ENCODE results near the gene HTR3B.
"Not testable (repeated sequence)": the region's sequence is repeated elsewhere in the genome, so short reads cannot be mapped to it uniquely, and the experiment has no call there.

Gene HTR3B

GRCh38 chr11:113884361-113884836 lies 20.2 kb upstream of the HTR3B start:
- DNase-seq (ENCODE audit: low read depth): no peak

DNA sequence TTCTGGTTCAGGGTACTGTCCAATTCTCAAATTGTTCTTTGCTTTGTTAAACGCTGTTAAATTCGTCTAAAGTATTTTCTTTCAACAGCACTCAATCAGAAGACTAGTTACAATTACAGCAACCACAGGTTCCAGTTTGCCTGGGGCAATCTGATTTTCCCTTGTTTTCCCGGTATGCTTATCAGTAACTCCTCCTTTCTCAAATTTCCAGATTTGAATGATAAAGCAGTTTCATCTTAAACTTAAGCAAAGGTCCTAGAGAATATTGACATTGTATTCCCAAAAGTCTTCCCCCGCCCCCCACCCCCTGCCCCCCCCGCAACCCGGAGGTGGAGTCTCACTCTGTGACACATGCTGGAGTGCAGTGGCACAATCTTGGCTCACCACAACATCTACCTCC lies 18.7 kb upstream of the HTR3B start:
- no peak for DNase-seq (ENCODE audit: low read depth)

GRCh38 chr11:113888848-113889247 lies 15.7 kb upstream of the HTR3B start:
- no peak for DNase-seq (ENCODE audit: low read depth)

- no peak for DNase-seq (ENCODE audit: low read depth)
Observed at GRCh38 chr11:113894421-113894996, 10.1 kb upstream of the HTR3B start.

GRCh38 chr11:113895367-113896155 lies 9.0 kb upstream of the HTR3B start:
- DNase-seq (ENCODE audit: low read depth): no peak

DNA sequence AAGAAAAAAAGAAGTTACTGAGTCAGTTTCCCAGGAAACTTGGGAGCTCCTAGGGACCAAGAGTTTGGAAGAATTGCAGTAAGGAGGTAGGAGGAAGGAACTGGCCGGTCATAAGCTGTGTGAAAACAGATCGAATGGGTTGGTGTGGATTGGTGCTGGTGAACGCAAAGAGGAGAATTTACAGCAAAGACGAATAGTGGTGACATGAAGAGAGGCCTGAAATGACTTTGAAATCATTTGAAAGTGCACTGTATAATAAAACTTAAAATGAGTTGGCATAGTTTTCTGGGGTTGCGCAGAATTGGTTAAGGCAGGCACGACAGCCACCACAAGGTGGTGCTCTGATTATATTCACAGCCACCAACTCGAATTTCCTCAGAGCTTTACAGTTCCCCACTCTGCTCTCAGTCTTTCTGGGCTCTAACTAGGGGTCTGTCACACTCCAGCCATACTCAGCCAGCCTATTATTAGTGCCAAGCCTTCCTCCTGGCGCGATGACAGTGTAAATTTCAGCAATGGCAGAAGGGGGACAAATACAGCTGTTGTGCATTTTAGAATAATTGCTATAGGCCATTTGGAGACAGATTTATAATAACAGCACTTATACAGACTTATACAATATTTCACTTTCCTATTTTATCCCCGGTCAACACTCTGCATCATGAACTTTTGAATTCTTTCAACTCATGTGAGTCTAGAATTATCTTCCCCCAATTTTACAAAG lies 8.3 kb upstream of the HTR3B start:
- DNase-seq (ENCODE audit: low read depth): no peak

GRCh38 chr11:113901141-113901540 lies 3.5 kb upstream of the HTR3B start:
- DNase-seq (ENCODE audit: low read depth): no peak

DNA sequence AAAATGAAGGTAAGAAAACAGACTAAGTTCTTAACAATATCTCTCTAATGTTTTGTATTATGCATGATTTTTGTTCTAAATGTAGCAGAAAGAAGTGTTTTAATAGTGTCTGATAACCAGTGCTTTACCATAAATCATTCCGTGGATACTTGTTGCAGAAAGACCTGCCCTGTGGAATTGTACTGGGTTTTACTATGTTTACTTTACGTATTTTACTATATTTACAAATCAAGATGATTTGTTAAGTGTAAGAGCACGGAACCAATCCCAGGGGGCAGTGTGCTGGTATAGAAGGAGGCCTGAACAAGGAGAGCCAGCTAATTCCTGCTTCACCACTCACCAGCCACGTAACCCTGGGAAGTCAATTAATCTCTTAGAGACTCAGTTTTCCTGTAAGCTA lies 1.4 kb downstream of the HTR3B start:
- no peak for DNase-seq (ENCODE audit: low read depth)

- no peak for DNase-seq (ENCODE audit: low read depth)
Observed at GRCh38 chr11:113906516-113906915, 1.9 kb downstream of the HTR3B start.

GRCh38 chr11:113907152-113907551 lies 2.6 kb downstream of the HTR3B start:
- DNase-seq (ENCODE audit: low read depth): no peak

DNA sequence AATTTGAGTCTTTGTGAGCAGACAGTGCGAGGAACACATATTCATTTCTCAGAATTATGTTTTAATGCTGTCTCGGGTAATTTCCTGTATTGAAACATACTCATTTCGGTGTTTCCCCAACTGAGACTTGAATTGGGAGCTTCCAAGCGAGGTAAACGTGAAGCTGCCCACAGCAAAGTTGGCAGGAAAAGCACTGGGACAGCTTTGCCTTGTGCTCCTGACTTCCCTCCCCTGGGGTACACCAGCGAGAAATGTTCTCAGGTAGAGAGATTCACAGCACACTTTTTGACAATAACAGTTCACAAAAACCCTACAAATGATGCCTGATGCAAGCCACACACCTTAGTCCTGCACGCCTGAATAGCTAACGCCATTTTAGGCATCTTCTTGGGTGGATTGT lies 3.1 kb downstream of the HTR3B start:
- DNase-seq (ENCODE audit: low read depth): no peak

- no peak for DNase-seq (ENCODE audit: low read depth)
Observed at GRCh38 chr11:113908098-113908497, 3.5 kb downstream of the HTR3B start.

DNA sequence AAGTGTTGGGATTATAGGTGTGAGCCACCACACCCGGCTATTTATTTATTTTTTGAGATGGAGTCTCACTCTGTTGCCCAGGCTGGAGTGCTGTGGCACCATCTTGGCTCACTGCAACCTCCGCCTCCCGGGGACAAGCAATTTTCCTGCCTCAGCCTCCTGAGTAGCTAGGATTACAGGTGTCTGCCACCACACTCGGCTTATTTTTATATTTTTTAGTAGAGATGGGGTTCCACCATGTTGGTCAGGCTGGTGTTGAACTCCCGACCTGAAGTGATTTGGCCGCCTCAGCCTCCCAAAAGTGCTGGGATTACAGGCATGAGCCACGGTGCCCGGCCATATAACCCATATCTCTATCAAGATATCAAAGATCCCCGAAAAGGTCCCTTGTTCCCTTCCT lies 6.9 kb downstream of the HTR3B start:
- DNase-seq (ENCODE audit: low read depth): not testable (repeated sequence)

GRCh38 chr11:113923572-113923971 lies 19.0 kb downstream of the HTR3B start:
- DNase-seq (ENCODE audit: low read depth): no peak

DNA sequence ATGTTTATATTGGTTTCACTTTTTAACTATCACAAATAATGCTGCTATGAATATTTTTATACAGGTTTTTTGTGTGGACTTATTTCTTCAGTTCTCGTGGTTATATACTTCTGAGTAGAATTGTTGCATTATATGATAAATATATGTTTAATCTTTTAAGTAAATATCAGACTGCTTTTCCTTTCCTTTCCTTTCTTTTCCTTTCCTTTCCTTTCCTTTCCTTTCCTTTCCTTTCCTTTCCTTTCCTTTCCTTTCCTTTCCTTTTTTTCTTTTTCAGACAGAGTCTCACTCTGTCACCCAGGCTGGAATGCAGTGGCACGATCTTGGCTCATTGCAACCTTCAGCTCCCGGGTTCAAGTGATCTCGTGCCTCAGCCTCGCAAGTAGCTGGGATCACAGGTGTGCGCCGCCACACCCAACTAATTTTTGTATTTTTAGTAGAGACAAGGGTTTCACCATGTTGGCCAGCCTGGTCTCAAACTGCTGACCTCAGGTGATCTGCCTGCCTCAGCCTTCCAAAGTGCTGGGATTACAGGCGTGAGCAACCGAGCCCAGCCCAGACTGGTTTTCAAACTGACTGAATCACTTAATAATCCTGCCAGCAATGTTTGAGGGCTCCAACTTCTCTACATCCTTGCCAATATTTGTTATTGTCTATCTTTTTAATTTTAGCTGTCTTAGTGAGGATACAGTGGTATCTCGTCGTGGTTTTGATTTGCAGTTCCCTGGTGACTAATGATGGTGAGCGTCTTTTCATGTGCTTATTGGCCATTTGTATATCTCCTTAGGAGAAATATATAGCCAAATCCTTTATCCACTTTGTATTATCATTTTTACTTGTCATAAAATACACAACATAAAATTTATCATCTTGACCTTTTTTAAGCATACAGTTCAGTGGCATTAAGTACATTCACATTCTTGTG lies 21.9 kb downstream of the HTR3B start:
- DNase-seq (ENCODE audit: low read depth): no peak

GRCh38 chr11:113928311-113928710 lies 23.7 kb downstream of the HTR3B start:
- DNase-seq (ENCODE audit: low read depth): no peak

DNA sequence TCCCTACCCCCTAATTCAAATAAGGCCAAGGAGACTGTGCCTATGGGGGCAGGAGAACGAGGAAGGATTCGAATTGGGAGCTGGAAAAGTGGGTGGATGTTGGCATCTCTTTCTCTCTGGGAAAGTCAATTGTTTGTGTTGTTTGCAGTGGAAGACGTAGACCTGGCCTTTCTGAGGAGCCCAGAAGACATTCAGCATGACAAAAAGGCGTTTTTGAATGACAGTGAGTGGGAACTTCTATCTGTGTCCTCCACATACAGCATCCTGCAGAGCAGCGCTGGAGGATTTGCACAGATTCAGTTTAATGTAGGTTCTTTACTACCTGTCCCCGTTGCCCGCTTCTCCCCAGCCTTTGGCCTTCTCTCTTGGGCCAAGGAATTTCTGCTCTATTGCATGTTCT lies 28.2 kb downstream of the HTR3B start:
- no peak for DNase-seq (ENCODE audit: low read depth)

- not testable (repeated sequence) for DNase-seq (ENCODE audit: low read depth)
Observed at GRCh38 chr11:113934193-113934592, 29.6 kb downstream of the HTR3B start.

GRCh38 chr11:113934761-113935160 lies 30.2 kb downstream of the HTR3B start:
- DNase-seq (ENCODE audit: low read depth): no peak

DNA sequence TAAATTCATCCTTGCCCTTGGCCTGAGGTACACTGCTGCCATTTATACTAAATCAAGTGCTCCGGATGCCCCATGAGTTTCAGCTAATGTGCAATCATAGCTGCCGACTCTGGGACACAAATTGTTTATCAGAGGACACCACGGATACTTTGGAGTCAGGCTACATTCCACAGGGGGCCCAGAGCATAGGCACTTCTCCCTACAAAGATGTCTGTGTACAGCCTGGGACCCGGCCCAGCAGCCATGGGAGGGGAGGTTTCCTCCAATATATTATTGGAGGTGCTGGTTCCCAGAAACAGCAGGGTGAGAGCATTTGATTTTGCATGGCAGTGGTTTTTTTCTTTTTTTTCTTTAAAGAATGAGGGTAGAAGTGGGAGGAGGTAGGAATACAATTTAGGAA lies 31.3 kb downstream of the HTR3B start:
- no peak for DNase-seq (ENCODE audit: low read depth)

- DNase-seq (ENCODE audit: low read depth): no peak
Observed at GRCh38 chr11:113937918-113938317, 33.3 kb downstream of the HTR3B start.

DNA sequence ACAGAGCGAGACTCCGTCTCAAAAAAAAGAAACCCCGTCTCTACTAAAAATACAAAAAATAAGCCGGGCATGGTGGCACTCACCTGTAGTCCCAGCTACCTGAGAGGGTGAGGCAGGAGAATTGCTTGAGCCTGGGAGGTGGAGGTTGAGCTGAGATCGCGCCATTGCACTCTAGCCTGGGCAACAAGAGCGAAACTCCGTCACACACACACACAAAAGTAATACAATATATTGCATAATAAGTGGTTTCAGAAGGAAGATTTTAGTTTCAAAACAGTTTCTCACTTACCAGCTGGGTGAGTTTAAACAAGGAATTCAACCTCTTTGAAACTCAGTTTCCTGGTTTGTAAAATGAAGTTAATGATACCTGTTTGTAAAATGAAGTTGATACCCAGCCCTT lies 37.7 kb downstream of the HTR3B start:
- DNase-seq (ENCODE audit: low read depth): no peak

Data from GM04503 (cell line).